GM23338 (cell line): ENCODE data around the gene DYSF.

Source experiments
- CREB1 ChIP-seq: fragments of 250-450 bp; sonication (Bioruptor Pico); IDR thresholded peaks from 2 replicates; pipeline ENCODE4 v1.5.0; 2020; ENCODE audit warnings: low read depth, mild to moderate bottlenecking, moderate library complexity
- CTCF ChIP-seq, 2 experiments: fragments of 200-600 bp in 1 of 2; sonication (generic) in 1 of 2; conservative IDR thresholded peaks; 2 replicates each; pipeline versions ENCODE4 v1.5.1 to v1.6.1; 2016 to 2017; ENCODE audit warnings: antibody characterized with exemption in 2 of 2, low read depth in 2 of 2, mild to moderate bottlenecking in 2 of 2, moderate library complexity in 1 of 2
- EZH2 ChIP-seq: fragments of 200-600 bp; sonication (generic); IDR thresholded peaks from one replicate; pipeline ENCODE4 v1.8.0; 2017; ENCODE audit warnings: antibody characterized with exemption, mild to moderate bottlenecking, low read depth; ENCODE audit not compliant: unreplicated experiment
- EZH2phosphoT487 ChIP-seq: fragments of 200-600 bp; sonication (generic); IDR thresholded peaks from one replicate; pipeline ENCODE4 v1.8.1; 2018; ENCODE audit warnings: antibody characterized with exemption; ENCODE audit not compliant: unreplicated experiment
- JUNB ChIP-seq: IDR thresholded peaks from one replicate; pipeline ENCODE4 v1.6.1; 2016; ENCODE audit warnings: antibody characterized with exemption; ENCODE audit not compliant: unreplicated experiment
- POLR2AphosphoS5 ChIP-seq: IDR thresholded peaks from 2 replicates; pipeline ENCODE4 v1.6.1; 2016; ENCODE audit warnings: antibody characterized with exemption, low read depth
- REST ChIP-seq: IDR thresholded peaks from one replicate; pipeline ENCODE4 v1.6.1; 2018; ENCODE audit warnings: antibody characterized with exemption; ENCODE audit not compliant: unreplicated experiment
- STAT1 ChIP-seq: IDR thresholded peaks from one replicate; pipeline ENCODE4 v1.6.1; 2016; ENCODE audit warnings: antibody characterized with exemption; ENCODE audit not compliant: unreplicated experiment

- TF ChIP-seq CTCF (conservative IDR thresholded peaks at IDR 0.05; ENCODE audit: low read depth in 2 of 2) (no peak), CREB1 (no peak), POLR2AphosphoS5 (no peak), JUNB (no peak), REST (no peak), EZH2phosphoT487 (no peak), STAT1 (no peak), EZH2 (no peak)
These were observed 149.2 kb downstream of the DYSF start for GRCh38 chr2:71602581-71602980.
